HG03460 (cell line): ENCODE measurements around the gene NECTIN4.

Experiments used
- ATAC-seq: cut with Tn5 transposase; IDR thresholded peaks from one replicate; pipeline ENCODE4 v1.9.1; 2021; ENCODE audit not compliant: unreplicated experiment

NECTIN4 gene

GRCh38 chr1:161113915-161114314 lies 24.6 kb upstream of the NECTIN4 start:
- no peak for ATAC-seq

GRCh38 chr1:161111527-161111926 lies 22.2 kb upstream of the NECTIN4 start:
- ATAC-seq = no peak

GRCh38 chr1:161111117-161111516 lies 21.8 kb upstream of the NECTIN4 start:
- no peak for ATAC-seq

DNA sequence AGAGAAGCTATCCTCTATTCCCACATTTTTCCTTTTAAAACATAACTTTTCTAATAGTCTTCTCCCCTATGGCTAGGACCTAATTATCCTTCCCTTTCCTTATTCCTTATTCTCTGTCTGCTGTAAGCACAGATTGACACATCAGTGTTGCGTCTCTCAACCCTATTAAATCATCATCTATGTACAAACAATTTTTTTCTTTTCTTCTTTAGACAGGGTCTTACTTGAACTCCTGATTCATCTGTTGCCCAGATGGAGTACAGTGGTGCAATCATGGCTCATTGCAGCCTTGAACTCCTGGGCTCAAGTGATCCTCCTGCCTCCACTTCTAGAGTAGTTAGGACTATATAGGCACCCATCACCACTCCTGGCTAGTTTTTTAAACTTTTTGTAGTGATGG lies 17.1 kb upstream of the NECTIN4 start:
- no peak for ATAC-seq

DNA sequence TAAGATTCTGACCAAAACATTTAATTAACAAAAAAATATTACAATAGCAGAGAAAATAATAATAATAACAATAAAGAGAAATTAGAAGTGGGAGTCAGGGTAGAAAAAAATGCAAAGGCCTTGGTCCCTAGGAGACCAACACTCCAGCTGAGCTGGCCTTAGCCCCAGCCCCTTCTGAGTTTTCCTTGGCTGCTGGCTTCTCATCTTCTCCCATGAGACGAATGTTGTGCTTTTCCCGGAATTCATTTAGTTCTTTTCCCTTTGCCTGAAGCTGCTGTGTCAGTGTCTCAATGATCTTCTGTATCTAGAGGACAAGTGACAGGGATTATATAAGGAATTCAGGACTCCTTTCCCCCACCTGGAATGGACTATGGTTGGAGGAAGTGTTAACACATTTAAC lies 11.2 kb upstream of the NECTIN4 start:
- no peak for ATAC-seq

DNA sequence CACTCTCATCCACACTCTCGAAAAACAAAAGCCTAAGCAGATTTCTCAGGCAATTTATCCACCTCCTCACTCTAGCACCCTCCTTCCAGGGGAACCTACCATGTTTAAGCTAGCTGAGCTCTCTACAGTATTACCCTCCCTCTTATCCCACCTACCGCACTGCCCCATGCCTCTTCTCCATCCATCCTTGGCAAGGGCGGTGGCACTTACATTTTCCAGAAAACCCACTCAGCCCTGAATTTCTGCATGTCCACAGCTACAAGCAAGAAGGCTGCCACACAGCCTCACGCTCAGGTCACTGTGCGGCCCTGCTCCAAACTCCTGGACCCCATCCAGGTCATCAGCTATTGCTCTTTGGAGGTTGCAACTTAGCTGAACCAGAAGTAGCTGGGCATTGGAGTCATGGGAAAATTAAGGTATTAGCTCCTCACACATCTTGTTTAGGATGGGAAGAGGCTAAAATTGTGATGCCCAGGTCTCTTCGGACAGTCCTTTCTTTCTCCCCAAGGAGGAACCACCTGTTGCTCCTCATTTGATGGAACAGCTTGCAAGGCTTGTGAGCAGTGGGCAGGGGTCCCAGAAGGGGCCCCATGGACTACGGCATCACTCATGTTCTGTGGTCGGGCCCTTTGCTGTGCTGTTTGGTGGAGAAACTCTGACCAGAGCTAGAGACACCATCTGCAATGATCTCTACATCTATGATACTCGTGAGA lies 9.9 kb upstream of the NECTIN4 start:
- ATAC-seq = no peak

GRCh38 chr1:161098210-161099068 lies 9.1 kb upstream of the NECTIN4 start, which contains the start of gene KLHDC9:
Gene KLHDC9 (plus strand): TSS chr1:161098361. CDS start chr1:161098536, 175 bp downstream.
- ATAC-seq = peak; percentile 63

- no peak for ATAC-seq
Measured at GRCh38 chr1:161096530-161096929, 7.2 kb upstream of the NECTIN4 start.

DNA sequence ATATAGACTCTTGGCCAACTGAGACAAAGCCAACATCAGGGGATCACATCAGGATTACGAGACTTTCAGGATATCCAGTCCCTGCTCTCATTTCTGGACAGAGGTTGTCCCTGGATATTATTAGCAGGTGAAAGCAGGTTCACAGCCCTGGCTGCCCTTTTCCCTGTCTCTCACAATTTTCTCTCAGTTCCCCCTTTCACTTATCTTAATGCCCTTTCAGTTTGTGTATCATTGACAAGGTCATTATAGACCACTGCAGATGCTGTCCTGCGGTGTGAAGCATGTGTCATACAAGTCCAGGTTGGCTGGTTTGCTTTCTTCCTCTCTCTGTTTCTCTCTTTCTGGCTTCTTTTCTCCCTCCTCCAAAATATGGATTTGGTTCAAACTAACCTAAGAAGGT lies 6.7 kb upstream of the NECTIN4 start:
- ATAC-seq = no peak

GRCh38 chr1:161095230-161095629 lies 5.9 kb upstream of the NECTIN4 start:
- ATAC-seq = no peak

GRCh38 chr1:161094481-161094880 lies 5.1 kb upstream of the NECTIN4 start:
- no peak for ATAC-seq

DNA sequence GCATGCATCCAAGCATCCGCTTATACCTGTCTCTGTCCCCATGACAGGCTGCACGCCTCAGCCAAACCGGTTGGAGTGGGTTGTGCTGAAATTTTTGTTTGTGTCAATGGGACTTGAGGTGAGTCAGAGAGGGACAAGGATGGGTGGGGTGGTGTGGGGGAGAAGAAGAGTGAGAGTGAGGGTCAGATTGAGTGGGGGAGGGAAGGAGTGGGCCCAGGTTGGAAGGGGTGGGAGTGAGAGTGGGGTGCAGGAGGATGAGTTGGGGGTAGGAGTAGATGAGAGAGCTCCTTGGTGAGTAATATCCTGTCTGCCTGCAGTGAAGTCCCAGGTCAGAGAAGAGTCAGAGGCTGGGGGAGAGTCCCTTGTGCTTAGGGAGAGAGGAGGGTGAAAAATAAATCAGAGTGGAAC lies 3.3 kb upstream of the NECTIN4 start:
- ATAC-seq = no peak

DNA sequence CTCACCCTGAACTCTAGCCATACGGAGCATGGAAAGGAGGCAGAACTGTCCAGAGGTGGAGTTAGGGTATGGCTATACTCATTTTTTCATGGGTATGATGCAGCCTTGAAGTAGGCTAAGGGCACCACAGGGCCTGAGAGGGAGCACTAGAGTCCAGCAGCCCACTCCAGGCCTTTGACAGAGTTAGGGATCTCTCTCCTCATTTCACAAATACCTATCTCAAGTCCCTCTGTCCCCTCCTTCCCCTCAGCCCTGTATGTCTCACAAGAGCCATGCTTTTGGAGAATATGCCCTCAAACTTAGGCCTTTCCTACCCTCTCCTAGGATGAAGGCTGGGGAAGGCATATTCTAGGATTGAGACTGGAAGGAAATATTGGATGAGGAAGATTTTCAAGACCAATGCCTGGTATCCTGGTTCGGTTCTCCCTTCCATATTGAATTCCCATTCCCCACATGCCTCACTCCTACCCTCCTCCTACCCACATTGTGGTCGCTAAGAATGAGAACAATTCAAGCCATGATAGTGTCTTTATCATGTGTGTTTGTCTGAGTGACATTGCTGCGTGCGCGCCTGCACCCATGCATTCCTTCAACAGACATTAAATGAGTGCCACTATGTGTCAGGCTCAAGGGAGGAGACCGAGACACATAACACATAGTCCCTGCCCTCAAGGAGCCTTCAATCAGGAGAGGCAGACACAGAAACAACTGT lies 2.6 kb upstream of the NECTIN4 start:
- ATAC-seq = no peak

GRCh38 chr1:161091093-161091492 lies 1.7 kb upstream of the NECTIN4 start:
- no peak for ATAC-seq

DNA sequence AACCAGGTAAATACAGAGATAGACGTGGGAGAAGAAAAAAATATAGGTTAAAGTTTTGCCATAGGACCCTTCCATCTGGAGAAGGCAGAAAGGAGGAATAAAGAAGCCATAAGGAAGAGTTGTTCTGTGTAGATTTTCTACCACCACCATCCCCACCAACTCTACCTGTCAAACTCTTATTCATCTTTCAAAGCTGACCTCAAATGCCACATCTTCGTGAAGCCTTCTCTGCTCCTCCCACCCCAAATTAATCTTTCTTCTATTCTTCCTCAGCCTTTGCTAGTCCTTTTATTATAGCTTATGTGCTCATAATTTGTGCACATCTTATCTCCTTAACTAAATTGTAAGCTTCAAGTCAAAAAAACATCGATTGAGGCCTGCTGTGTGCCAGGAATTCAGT lies 1.3 kb upstream of the NECTIN4 start:
- no peak for ATAC-seq

DNA sequence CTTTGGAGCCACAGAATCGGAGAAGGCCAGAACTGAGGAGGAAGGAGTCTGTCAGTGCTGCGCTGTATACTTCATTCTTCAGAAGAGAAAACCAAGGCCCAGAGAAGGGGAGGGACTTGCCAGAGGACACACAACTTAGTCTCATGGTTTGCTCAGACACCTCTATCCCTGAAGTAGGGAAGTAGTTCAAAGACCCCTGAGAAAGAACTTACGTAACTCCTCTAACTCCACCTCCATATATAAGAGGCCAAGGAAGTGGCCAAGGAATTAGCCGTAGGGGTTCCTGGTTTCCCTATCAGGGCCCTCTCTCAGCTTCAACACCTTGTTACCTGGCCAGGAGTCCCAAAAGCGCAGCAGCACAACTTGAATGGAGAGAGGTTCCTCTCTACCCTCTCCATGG lies 580 bp upstream of the NECTIN4 start:
- ATAC-seq = no peak

GRCh38 chr1:161088587-161089110 lies 709 bp downstream of the NECTIN4 start:
- ATAC-seq = no peak

GRCh38 chr1:161086457-161086856 lies 2.9 kb downstream of the NECTIN4 start:
- no peak for ATAC-seq

- ATAC-seq = no peak
Measured at GRCh38 chr1:161085165-161085564, 4.2 kb downstream of the NECTIN4 start.

GRCh38 chr1:161084597-161084988 lies 4.8 kb downstream of the NECTIN4 start:
- no peak for ATAC-seq
